GM23338 (cell line): Measurements from ENCODE around the gene GPATCH2. TPM values are rescaled to one million over a fixed set of nuclear protein-coding genes. Genes with fewer than 3 reads are reported as not detected.

Experiments used
- ATAC-seq: fragments of 200-7000 bp; cut with Tn5 transposase; 3 replicates; pipeline ENCODE4 v1.9.1; 2020
- DNase-seq: peaks from one replicate; pipeline ENCODE4 v3.0.0-alpha.2; 2015; ENCODE audit warnings: low spot score
- H2AFZ ChIP-seq: fragments of 200-600 bp; sonication (generic); 2 replicates; pipeline ENCODE4 v1.8.0; 2016; ENCODE audit warnings: antibody characterized with exemption, mild to moderate bottlenecking, moderate library complexity
- H3F3A ChIP-seq: fragments of 200-600 bp; sonication (generic); replicated peaks from 2 replicates; pipeline ENCODE4 v1.8.0; 2017; ENCODE audit warnings: antibody characterized with exemption, mixed run types, low read depth
- H3K27ac ChIP-seq: fragments of 200-600 bp; sonication (generic); 2 replicates; pipeline ENCODE4 v1.6.1; 2016; ENCODE audit warnings: low read depth
- H3K27me3 ChIP-seq: fragments of 200-600 bp; sonication (generic); 2 replicates; pipeline ENCODE4 v1.8.0; 2016; ENCODE audit warnings: mild to moderate bottlenecking, mixed run types, moderate library complexity; ENCODE audit not compliant: insufficient read depth
- H3K36me3 ChIP-seq: fragments of 200-600 bp; sonication (generic); 2 replicates; pipeline ENCODE4 v1.8.0; 2016; ENCODE audit warnings: mild to moderate bottlenecking; ENCODE audit not compliant: insufficient read depth
- H3K4me1 ChIP-seq: fragments of 200-600 bp; sonication (generic); 2 replicates; pipeline ENCODE4 v1.8.0; 2016; ENCODE audit warnings: mild to moderate bottlenecking, moderate library complexity; ENCODE audit not compliant: insufficient read depth
- H3K4me2 ChIP-seq: fragments of 200-600 bp; sonication (generic); 2 replicates; pipeline ENCODE4 v1.7.1; 2017; ENCODE audit warnings: mixed run types
- H3K4me3 ChIP-seq: fragments of 200-600 bp; sonication (generic); 2 replicates; pipeline ENCODE4 v1.6.1; 2016; ENCODE audit warnings: mixed run types
- H3K79me2 ChIP-seq: fragments of 200-600 bp; sonication (generic); replicated peaks from 2 replicates; pipeline ENCODE4 v1.8.0; 2017; ENCODE audit warnings: mild to moderate bottlenecking; ENCODE audit not compliant: insufficient read depth
- H3K9me2 ChIP-seq: fragments of 200-600 bp; sonication (generic); 2 replicates; pipeline ENCODE4 v1.8.0; 2017; ENCODE audit not compliant: insufficient read depth
- H4K20me1 ChIP-seq: fragments of 200-600 bp; sonication (generic); replicated peaks from 2 replicates; pipeline ENCODE4 v1.8.0; 2017; ENCODE audit warnings: mild to moderate bottlenecking; ENCODE audit not compliant: insufficient read depth
- H3K27ac Mint-ChIP-seq: 2 replicates; pipeline ENCODE4 v1.8.0; 2020; ENCODE audit warnings: inconsistent platforms, mild to moderate bottlenecking, moderate library complexity, mixed read lengths
- H3K27me3 Mint-ChIP-seq: 3 replicates; pipeline ENCODE4 v1.8.0; 2022; ENCODE audit warnings: low read depth, mild to moderate bottlenecking, moderate library complexity, mixed read lengths, inconsistent platforms; ENCODE audit not compliant: insufficient read depth, poor library complexity
- H3K36me3 Mint-ChIP-seq: 3 replicates; pipeline ENCODE4 v1.8.0; 2021; ENCODE audit warnings: low read depth, mild to moderate bottlenecking, inconsistent platforms, moderate library complexity, mixed read lengths
- H3K4me1 Mint-ChIP-seq: 3 replicates; pipeline ENCODE4 v1.8.0; 2020; ENCODE audit warnings: mild to moderate bottlenecking, inconsistent platforms, mixed read lengths
- H3K4me3 Mint-ChIP-seq: 3 replicates; pipeline ENCODE4 v1.8.0; 2021; ENCODE audit warnings: moderate library complexity, mild to moderate bottlenecking, inconsistent platforms, mixed read lengths
- H3K9me3 Mint-ChIP-seq: 3 replicates; pipeline ENCODE4 v1.8.0; 2020; ENCODE audit warnings: moderate library complexity, mild to moderate bottlenecking, inconsistent platforms, mixed read lengths
- CREB1 ChIP-seq: fragments of 250-450 bp; sonication (Bioruptor Pico); IDR thresholded peaks from 2 replicates; pipeline ENCODE4 v1.5.0; 2020; ENCODE audit warnings: low read depth, mild to moderate bottlenecking, moderate library complexity
- EZH2 ChIP-seq: fragments of 200-600 bp; sonication (generic); IDR thresholded peaks from one replicate; pipeline ENCODE4 v1.8.0; 2017; ENCODE audit warnings: antibody characterized with exemption, mild to moderate bottlenecking, low read depth; ENCODE audit not compliant: unreplicated experiment
- EZH2phosphoT487 ChIP-seq: fragments of 200-600 bp; sonication (generic); IDR thresholded peaks from one replicate; pipeline ENCODE4 v1.8.1; 2018; ENCODE audit warnings: antibody characterized with exemption; ENCODE audit not compliant: unreplicated experiment
- JUNB ChIP-seq: IDR thresholded peaks from one replicate; pipeline ENCODE4 v1.6.1; 2016; ENCODE audit warnings: antibody characterized with exemption; ENCODE audit not compliant: unreplicated experiment
- NANOG ChIP-seq: IDR thresholded peaks from 2 replicates; pipeline ENCODE4 v1.6.1; 2016; ENCODE audit warnings: antibody characterized with exemption, borderline replicate concordance
- POLR2AphosphoS5 ChIP-seq: IDR thresholded peaks from 2 replicates; pipeline ENCODE4 v1.6.1; 2016; ENCODE audit warnings: antibody characterized with exemption, low read depth
- STAT1 ChIP-seq: IDR thresholded peaks from one replicate; pipeline ENCODE4 v1.6.1; 2016; ENCODE audit warnings: antibody characterized with exemption; ENCODE audit not compliant: unreplicated experiment
- ZNF114 ChIP-seq: fragments of 250-450 bp; sonication (Bioruptor Pico); IDR thresholded peaks from 2 replicates; pipeline ENCODE4 v1.5.0; 2020; ENCODE audit warnings: mild to moderate bottlenecking, moderate library complexity
- ZNF331 ChIP-seq: fragments of 250-450 bp; sonication (Bioruptor Pico); IDR thresholded peaks from 2 replicates; pipeline ENCODE4 v1.5.0; 2020; ENCODE audit warnings: low read depth, mild to moderate bottlenecking, moderate library complexity
- polyA plus RNA-seq: library from polyadenylated mRNA; unstranded; fragments of >200 nt; fragmentation: Nextera tagmentation; extraction: Ambion mirVana; gene quantifications from 2 replicates; pipeline ENCODE4 v1.2.1, GENCODE V29; 2016
- total RNA-seq: library from RNA; depleted of rRNA; stranded (reverse); fragments of >200 nt; shearing (Covaris generic); gene quantifications from 2 replicates; pipeline ENCODE4 v1.2.3, GENCODE V29; 2014
- TF ChIP-seq, protein P1 (sequence below): fragments of 250-450 bp; sonication (Bioruptor Pico); IDR thresholded peaks from 2 replicates; pipeline ENCODE4 v1.5.0; 2020; ENCODE audit warnings: mild to moderate bottlenecking, moderate library complexity
- TF ChIP-seq, protein P2 (sequence below): IDR thresholded peaks from one replicate; pipeline ENCODE4 v1.6.1; 2018; ENCODE audit warnings: antibody characterized with exemption; ENCODE audit not compliant: unreplicated experiment
- TF ChIP-seq, protein P3 (sequence below): IDR thresholded peaks from 2 replicates; pipeline ENCODE4 v1.6.1; 2016; ENCODE audit warnings: antibody characterized with exemption
- TF ChIP-seq, protein P4 (sequence below), 2 experiments: fragments of 200-600 bp in 1 of 2; sonication (generic) in 1 of 2; conservative IDR thresholded peaks; 2 replicates each; pipeline versions ENCODE4 v1.5.1 to v1.6.1; 2016 to 2017; ENCODE audit warnings: antibody characterized with exemption in 2 of 2, low read depth in 2 of 2, mild to moderate bottlenecking in 2 of 2, moderate library complexity in 1 of 2

The GPATCH2 gene
- total and polyA plus RNA-seq, 2 experiments from 2014 or later = 12.3 to 26.7 TPM

DNA sequence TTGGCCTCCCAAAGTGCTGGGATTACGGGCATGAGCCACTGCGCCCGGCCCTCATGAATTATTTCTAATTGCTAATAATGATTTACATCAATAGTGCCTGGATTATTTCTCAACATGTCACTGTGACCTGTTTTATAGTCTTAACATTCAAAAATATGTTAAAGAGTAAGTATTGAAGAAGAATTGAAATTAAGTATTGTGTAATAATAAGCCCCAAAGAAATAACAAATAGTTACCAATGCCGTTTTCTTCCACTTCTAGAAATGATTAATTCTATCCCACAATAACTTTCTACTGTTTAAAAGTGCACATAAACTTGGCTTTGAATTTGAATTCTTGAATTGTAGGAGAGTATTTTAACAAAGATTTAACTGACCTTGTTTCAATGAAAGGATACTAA, 19.8 kb upstream of the GPATCH2 start:
- TF ChIP-seq STAT1 (no peak), POLR2AphosphoS5 (no peak), EZH2phosphoT487 (no peak), CREB1 (CRISPR knock-in tag) (no peak), ZNF114 (CRISPR knock-in tag) (no peak), JUNB (no peak), EZH2 (no peak), NANOG (no peak), ZNF331 (CRISPR knock-in tag) (no peak)
- TF ChIP-seq, protein P1, sequence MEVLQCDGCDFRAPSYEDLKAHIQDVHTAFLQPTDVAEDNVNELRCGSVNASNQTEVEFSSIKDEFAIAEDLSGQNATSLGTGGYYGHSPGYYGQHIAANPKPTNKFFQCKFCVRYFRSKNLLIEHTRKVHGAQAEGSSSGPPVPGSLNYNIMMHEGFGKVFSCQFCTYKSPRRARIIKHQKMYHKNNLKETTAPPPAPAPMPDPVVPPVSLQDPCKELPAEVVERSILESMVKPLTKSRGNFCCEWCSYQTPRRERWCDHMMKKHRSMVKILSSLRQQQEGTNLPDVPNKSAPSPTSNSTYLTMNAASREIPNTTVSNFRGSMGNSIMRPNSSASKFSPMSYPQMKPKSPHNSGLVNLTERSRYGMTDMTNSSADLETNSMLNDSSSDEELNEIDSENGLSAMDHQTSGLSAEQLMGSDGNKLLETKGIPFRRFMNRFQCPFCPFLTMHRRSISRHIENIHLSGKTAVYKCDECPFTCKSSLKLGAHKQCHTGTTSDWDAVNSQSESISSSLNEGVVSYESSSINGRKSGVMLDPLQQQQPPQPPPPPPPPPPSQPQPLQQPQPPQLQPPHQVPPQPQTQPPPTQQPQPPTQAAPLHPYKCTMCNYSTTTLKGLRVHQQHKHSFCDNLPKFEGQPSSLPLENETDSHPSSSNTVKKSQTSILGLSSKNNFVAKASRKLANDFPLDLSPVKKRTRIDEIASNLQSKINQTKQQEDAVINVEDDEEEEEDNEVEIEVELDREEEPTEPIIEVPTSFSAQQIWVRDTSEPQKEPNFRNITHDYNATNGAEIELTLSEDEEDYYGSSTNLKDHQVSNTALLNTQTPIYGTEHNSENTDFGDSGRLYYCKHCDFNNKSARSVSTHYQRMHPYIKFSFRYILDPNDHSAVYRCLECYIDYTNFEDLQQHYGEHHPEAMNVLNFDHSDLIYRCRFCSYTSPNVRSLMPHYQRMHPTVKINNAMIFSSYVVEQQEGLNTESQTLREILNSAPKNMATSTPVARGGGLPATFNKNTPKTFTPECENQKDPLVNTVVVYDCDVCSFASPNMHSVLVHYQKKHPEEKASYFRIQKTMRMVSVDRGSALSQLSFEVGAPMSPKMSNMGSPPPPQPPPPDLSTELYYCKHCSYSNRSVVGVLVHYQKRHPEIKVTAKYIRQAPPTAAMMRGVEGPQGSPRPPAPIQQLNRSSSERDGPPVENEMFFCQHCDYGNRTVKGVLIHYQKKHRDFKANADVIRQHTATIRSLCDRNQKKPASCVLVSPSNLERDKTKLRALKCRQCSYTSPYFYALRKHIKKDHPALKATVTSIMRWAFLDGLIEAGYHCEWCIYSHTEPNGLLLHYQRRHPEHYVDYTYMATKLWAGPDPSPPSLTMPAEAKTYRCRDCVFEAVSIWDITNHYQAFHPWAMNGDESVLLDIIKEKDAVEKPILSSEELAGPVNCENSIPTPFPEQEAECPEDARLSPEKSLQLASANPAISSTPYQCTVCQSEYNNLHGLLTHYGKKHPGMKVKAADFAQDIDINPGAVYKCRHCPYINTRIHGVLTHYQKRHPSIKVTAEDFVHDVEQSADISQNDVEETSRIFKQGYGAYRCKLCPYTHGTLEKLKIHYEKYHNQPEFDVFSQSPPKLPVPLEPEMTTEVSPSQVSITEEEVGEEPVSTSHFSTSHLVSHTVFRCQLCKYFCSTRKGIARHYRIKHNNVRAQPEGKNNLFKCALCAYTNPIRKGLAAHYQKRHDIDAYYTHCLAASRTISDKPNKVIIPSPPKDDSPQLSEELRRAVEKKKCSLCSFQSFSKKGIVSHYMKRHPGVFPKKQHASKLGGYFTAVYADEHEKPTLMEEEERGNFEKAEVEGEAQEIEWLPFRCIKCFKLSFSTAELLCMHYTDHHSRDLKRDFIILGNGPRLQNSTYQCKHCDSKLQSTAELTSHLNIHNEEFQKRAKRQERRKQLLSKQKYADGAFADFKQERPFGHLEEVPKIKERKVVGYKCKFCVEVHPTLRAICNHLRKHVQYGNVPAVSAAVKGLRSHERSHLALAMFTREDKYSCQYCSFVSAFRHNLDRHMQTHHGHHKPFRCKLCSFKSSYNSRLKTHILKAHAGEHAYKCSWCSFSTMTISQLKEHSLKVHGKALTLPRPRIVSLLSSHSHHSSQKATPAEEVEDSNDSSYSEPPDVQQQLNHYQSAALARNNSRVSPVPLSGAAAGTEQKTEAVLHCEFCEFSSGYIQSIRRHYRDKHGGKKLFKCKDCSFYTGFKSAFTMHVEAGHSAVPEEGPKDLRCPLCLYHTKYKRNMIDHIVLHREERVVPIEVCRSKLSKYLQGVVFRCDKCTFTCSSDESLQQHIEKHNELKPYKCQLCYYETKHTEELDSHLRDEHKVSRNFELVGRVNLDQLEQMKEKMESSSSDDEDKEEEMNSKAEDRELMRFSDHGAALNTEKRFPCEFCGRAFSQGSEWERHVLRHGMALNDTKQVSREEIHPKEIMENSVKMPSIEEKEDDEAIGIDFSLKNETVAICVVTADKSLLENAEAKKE (CRISPR knock-in tag) = no peak
- TF ChIP-seq, protein P2, sequence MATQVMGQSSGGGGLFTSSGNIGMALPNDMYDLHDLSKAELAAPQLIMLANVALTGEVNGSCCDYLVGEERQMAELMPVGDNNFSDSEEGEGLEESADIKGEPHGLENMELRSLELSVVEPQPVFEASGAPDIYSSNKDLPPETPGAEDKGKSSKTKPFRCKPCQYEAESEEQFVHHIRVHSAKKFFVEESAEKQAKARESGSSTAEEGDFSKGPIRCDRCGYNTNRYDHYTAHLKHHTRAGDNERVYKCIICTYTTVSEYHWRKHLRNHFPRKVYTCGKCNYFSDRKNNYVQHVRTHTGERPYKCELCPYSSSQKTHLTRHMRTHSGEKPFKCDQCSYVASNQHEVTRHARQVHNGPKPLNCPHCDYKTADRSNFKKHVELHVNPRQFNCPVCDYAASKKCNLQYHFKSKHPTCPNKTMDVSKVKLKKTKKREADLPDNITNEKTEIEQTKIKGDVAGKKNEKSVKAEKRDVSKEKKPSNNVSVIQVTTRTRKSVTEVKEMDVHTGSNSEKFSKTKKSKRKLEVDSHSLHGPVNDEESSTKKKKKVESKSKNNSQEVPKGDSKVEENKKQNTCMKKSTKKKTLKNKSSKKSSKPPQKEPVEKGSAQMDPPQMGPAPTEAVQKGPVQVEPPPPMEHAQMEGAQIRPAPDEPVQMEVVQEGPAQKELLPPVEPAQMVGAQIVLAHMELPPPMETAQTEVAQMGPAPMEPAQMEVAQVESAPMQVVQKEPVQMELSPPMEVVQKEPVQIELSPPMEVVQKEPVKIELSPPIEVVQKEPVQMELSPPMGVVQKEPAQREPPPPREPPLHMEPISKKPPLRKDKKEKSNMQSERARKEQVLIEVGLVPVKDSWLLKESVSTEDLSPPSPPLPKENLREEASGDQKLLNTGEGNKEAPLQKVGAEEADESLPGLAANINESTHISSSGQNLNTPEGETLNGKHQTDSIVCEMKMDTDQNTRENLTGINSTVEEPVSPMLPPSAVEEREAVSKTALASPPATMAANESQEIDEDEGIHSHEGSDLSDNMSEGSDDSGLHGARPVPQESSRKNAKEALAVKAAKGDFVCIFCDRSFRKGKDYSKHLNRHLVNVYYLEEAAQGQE = no peak
- TF ChIP-seq, protein P3, sequence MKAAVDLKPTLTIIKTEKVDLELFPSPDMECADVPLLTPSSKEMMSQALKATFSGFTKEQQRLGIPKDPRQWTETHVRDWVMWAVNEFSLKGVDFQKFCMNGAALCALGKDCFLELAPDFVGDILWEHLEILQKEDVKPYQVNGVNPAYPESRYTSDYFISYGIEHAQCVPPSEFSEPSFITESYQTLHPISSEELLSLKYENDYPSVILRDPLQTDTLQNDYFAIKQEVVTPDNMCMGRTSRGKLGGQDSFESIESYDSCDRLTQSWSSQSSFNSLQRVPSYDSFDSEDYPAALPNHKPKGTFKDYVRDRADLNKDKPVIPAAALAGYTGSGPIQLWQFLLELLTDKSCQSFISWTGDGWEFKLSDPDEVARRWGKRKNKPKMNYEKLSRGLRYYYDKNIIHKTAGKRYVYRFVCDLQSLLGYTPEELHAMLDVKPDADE = no peak
- TF ChIP-seq, protein P4, sequence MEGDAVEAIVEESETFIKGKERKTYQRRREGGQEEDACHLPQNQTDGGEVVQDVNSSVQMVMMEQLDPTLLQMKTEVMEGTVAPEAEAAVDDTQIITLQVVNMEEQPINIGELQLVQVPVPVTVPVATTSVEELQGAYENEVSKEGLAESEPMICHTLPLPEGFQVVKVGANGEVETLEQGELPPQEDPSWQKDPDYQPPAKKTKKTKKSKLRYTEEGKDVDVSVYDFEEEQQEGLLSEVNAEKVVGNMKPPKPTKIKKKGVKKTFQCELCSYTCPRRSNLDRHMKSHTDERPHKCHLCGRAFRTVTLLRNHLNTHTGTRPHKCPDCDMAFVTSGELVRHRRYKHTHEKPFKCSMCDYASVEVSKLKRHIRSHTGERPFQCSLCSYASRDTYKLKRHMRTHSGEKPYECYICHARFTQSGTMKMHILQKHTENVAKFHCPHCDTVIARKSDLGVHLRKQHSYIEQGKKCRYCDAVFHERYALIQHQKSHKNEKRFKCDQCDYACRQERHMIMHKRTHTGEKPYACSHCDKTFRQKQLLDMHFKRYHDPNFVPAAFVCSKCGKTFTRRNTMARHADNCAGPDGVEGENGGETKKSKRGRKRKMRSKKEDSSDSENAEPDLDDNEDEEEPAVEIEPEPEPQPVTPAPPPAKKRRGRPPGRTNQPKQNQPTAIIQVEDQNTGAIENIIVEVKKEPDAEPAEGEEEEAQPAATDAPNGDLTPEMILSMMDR (conservative IDR thresholded peaks at IDR 0.05; ENCODE audit: low read depth in 2 of 2) = no peak
- no peak for ATAC-seq
- Histone ChIP-seq H3K36me3 (no peaks in the 10 kb centered on the region), H2AFZ (no peak overlapping the region), H3K4me2 (no peak overlapping the region), H3K9me2 (no peaks in the 10 kb centered on the region), H3K27ac (no peak overlapping the region), H3K79me2 (no peaks in the 10 kb centered on the region), H3F3A (no peaks in the 10 kb centered on the region), H3K4me3 (no peak overlapping the region), H3K4me1 (no peaks in the 10 kb centered on the region), H3K27me3 (no peaks in the 10 kb centered on the region), H4K20me1 (no peaks in the 10 kb centered on the region)
- no peaks in the 10 kb centered on the region for H3K9me3 Mint-ChIP-seq
- no peak overlapping the region for H3K4me3 Mint-ChIP-seq
- DNase-seq = no peak
- H3K27ac Mint-ChIP-seq = no peak overlapping the region
- H3K27me3 Mint-ChIP-seq = no peaks in the 10 kb centered on the region
- H3K4me1 Mint-ChIP-seq = no peaks in the 10 kb centered on the region
- no peaks in the 10 kb centered on the region for H3K36me3 Mint-ChIP-seq
